DND-41 (cell line): ENCODE measurements around the gene TBL1XR1.

Experiments used
- CTCF ChIP-seq: IDR thresholded peaks from 2 replicates; pipeline ENCODE4 v1.5.1; 2012; ENCODE audit warnings: borderline replicate concordance, low read length, moderate library complexity, mild to moderate bottlenecking; ENCODE audit not compliant: poor library complexity, severe bottlenecking; ENCODE audit errors: extremely low read depth
- EZH2 ChIP-seq: IDR thresholded peaks from 3 replicates; pipeline ENCODE4 v1.6.1; 2012; ENCODE audit warnings: borderline replicate concordance, low read depth, mild to moderate bottlenecking, moderate library complexity, low read length, inconsistent platforms; ENCODE audit not compliant: severe bottlenecking

GRCh38 chr3:177045222-177045621 is 152.1 kb downstream of the TBL1XR1 start:
- TF ChIP-seq CTCF (no peak), EZH2 (no peak)
